Islet of Langerhans (tissue), 1 donor: ENCODE measurements around the gene PIEZO1.

Source experiments
- FAIRE-seq: peaks from one replicate; lab custom pipeline; 2011; peaks lifted over from hg19 to GRCh38; lab: Jason Lieb, UNC

Gene PIEZO1

GRCh38 chr16:88815901-88816589 is 31.0 kb upstream of the PIEZO1 start:
- no peak for FAIRE-seq

- no peak for FAIRE-seq
These were observed 30.2 kb upstream of the PIEZO1 start for GRCh38 chr16:88815227-88815626.

- no peak for FAIRE-seq
These were observed 29.1 kb upstream of the PIEZO1 start for GRCh38 chr16:88814144-88814502.

GRCh38 chr16:88813269-88814143 is 28.5 kb upstream of the PIEZO1 start:
- FAIRE-seq, result no peak

GRCh38 chr16:88812513-88813268 is 27.7 kb upstream of the PIEZO1 start:
- FAIRE-seq, result no peak

GRCh38 chr16:88811769-88812512 is 26.9 kb upstream of the PIEZO1 start, which contains the start of gene APRT:
APRT (minus strand) TSS chr16:88811928; CDS start chr16:88811899, 29 bp downstream.
- FAIRE-seq, result no peak

- FAIRE-seq, result no peak
These were observed 26.1 kb upstream of the PIEZO1 start for GRCh38 chr16:88810912-88811768.

- FAIRE-seq, result no peak
These were observed 25.3 kb upstream of the PIEZO1 start for GRCh38 chr16:88810166-88810911.

- no peak for FAIRE-seq
These were observed 24.7 kb upstream of the PIEZO1 start for GRCh38 chr16:88809676-88810165.

GRCh38 chr16:88809068-88809675 is 24.2 kb upstream of the PIEZO1 start:
- FAIRE-seq, result no peak

- no peak for FAIRE-seq
These were observed 22.8 kb upstream of the PIEZO1 start for GRCh38 chr16:88807626-88808453.

- FAIRE-seq, result no peak
These were observed 22.2 kb upstream of the PIEZO1 start for GRCh38 chr16:88807142-88807625.

- FAIRE-seq, result no peak
These were observed 21.6 kb upstream of the PIEZO1 start for GRCh38 chr16:88806491-88807111.

- no peak for FAIRE-seq
These were observed 20.9 kb upstream of the PIEZO1 start for GRCh38 chr16:88805887-88806393.

- no peak for FAIRE-seq
These were observed 20.3 kb upstream of the PIEZO1 start for GRCh38 chr16:88805340-88805715.

- FAIRE-seq, result no peak
These were observed 19.7 kb upstream of the PIEZO1 start for GRCh38 chr16:88804552-88805339.

GRCh38 chr16:88804173-88804551 is 19.1 kb upstream of the PIEZO1 start:
- no peak for FAIRE-seq
